ENCODE data around the gene FBXO33. TPM values are rescaled to one million over a fixed set of nuclear protein-coding genes. Genes with fewer than 3 reads are reported as not detected.

FBXO33 gene
- total RNA-seq, 4 donors from 2014 or later: 12.1 to 27.2 (median 20.8) TPM

- no peak overlapping the region for H3K27ac ChIP-seq
- no peaks in the 10 kb centered on the region for H3K9me3 ChIP-seq
- H3K36me3 ChIP-seq: no peaks in the 10 kb centered on the region
- H3K4me1 ChIP-seq: no peaks in the 10 kb centered on the region
- H3K4me3 ChIP-seq: no peak overlapping the region
- TF ChIP-seq CTCF (IDR thresholded peaks at IDR 0.05): no peak
- no peak for TF ChIP-seq POLR2A (IDR thresholded peaks at IDR 0.05)
- H3K27me3 ChIP-seq: no peaks in the 10 kb centered on the region
- DNase-seq: no peak
- intact Hi-C loops (cut with DNase I; ENCODE audit: low total_unique reads): no loop called here
Observed at GRCh38 chr14:39447175-39447661, 15.0 kb upstream of the FBXO33 start.

- TF ChIP-seq CTCF (IDR thresholded peaks at IDR 0.05) (no peak), POLR2A (IDR thresholded peaks at IDR 0.05) (no peak)
- Histone ChIP-seq H3K9me3 (no peaks in the 10 kb centered on the region), H3K4me1 (no peaks in the 10 kb centered on the region), H3K4me3 (no peak overlapping the region), H3K27ac (no peak overlapping the region), H3K36me3 (no peaks in the 10 kb centered on the region), H3K27me3 (no peaks in the 10 kb centered on the region)
- DNase-seq: no peak
- intact Hi-C loops (cut with DNase I; ENCODE audit: low total_unique reads): no loop called here
Observed at GRCh38 chr14:39446131-39446744, 14.0 kb upstream of the FBXO33 start.

- peak in 1 of 2 donors; percentile 11 for DNase-seq
- Histone ChIP-seq H3K27me3 (no peaks in the 10 kb centered on the region), H3K27ac (no peak overlapping the region), H3K4me3 (no peak overlapping the region), H3K36me3 (no peaks in the 10 kb centered on the region), H3K9me3 (no peaks in the 10 kb centered on the region), H3K4me1 (no peaks in the 10 kb centered on the region)
- intact Hi-C loops (cut with DNase I; ENCODE audit: low total_unique reads): no loop called here
- TF ChIP-seq CTCF (IDR thresholded peaks at IDR 0.05) (no peak), POLR2A (IDR thresholded peaks at IDR 0.05) (no peak)
Observed at GRCh38 chr14:39442293-39442692, 10.1 kb upstream of the FBXO33 start.

- Histone ChIP-seq H3K9me3 (no peaks in the 10 kb centered on the region), H3K27me3 (no peaks in the 10 kb centered on the region), H3K27ac (no peak overlapping the region), H3K4me1 (no peaks in the 10 kb centered on the region), H3K4me3 (no peak overlapping the region), H3K36me3 (no peaks in the 10 kb centered on the region)
- no peak for TF ChIP-seq CTCF (IDR thresholded peaks at IDR 0.05)
- no peak for TF ChIP-seq POLR2A (IDR thresholded peaks at IDR 0.05)
- intact Hi-C loops (cut with DNase I; ENCODE audit: low total_unique reads): no loop called here
- no peak for DNase-seq
Observed at GRCh38 chr14:39441805-39442204, 9.6 kb upstream of the FBXO33 start.

GRCh38 chr14:39440975-39441374 is 8.7 kb upstream of the FBXO33 start:
- no peak for DNase-seq
- intact Hi-C loops (cut with DNase I; ENCODE audit: low total_unique reads): no loop called here
- TF ChIP-seq POLR2A (IDR thresholded peaks at IDR 0.05) (no peak), CTCF (IDR thresholded peaks at IDR 0.05) (no peak)
- H3K9me3 ChIP-seq: no peaks in the 10 kb centered on the region
- H3K4me1 ChIP-seq: no peaks in the 10 kb centered on the region
- no peaks in the 10 kb centered on the region for H3K36me3 ChIP-seq
- no peak overlapping the region for H3K4me3 ChIP-seq
- no peaks in the 10 kb centered on the region for H3K27me3 ChIP-seq
- no peak overlapping the region for H3K27ac ChIP-seq
